ENCODE data around the gene CCL22.
"Not testable (repeated sequence)": the region's sequence is repeated elsewhere in the genome, so short reads cannot be mapped to it uniquely, and the experiment has no call there.

CCL22 gene

GRCh38 chr16:57341441-57342303, 16.9 kb upstream of the CCL22 start:
- Histone ChIP-seq H3K36me3 (ENCODE audit: control insufficient read depth, insufficient read depth, low read length) (no peaks in the 10 kb centered on the region), H3K27me3 (replicated peaks; ENCODE audit: control insufficient read depth, insufficient read depth, low read length) (no peaks in the 10 kb centered on the region), H3K4me3 (replicated peaks; ENCODE audit: low read depth, low read length) (no peak overlapping the region)
- TF ChIP-seq, protein P1, sequence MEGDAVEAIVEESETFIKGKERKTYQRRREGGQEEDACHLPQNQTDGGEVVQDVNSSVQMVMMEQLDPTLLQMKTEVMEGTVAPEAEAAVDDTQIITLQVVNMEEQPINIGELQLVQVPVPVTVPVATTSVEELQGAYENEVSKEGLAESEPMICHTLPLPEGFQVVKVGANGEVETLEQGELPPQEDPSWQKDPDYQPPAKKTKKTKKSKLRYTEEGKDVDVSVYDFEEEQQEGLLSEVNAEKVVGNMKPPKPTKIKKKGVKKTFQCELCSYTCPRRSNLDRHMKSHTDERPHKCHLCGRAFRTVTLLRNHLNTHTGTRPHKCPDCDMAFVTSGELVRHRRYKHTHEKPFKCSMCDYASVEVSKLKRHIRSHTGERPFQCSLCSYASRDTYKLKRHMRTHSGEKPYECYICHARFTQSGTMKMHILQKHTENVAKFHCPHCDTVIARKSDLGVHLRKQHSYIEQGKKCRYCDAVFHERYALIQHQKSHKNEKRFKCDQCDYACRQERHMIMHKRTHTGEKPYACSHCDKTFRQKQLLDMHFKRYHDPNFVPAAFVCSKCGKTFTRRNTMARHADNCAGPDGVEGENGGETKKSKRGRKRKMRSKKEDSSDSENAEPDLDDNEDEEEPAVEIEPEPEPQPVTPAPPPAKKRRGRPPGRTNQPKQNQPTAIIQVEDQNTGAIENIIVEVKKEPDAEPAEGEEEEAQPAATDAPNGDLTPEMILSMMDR (IDR thresholded peaks at IDR 0.05; ENCODE audit: insufficient read depth, low read length, poor library complexity, severe bottlenecking), result no peak
- DNase-seq (ENCODE audit: extremely low read depth, insufficient read length), result no peak

GRCh38 chr16:57342606-57343005, 16.0 kb upstream of the CCL22 start:
- H3K4me3 ChIP-seq (replicated peaks; ENCODE audit: low read depth, low read length); DNase-seq (ENCODE audit: extremely low read depth, insufficient read length); H3K27me3 ChIP-seq (replicated peaks; ENCODE audit: control insufficient read depth, insufficient read depth, low read length); H3K36me3 ChIP-seq (ENCODE audit: control insufficient read depth, insufficient read depth, low read length): not testable (repeated sequence)

DNA sequence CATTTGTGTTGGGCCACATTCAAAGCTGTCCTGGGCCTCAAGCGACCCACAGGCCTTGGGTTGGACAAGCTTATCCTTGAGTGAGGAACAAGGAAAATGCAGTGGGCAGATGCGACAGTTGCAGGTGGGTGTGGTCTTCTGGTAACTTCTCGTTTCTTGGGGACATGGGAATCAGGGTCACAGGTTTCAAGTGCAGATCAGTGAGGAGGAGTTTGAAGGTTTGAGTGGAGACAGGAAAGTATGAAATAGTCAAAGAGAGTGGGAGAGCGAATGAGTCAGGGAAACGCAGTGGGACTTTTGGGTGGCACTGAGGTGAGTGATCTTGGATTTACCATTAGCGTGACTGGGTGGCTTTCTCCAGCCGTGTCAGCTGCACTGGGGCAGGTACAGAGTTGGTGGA, 15.4 kb upstream of the CCL22 start:
- TF ChIP-seq, protein P1 (IDR thresholded peaks at IDR 0.05; ENCODE audit: insufficient read depth, low read length, poor library complexity, severe bottlenecking), result no peak
- no peak overlapping the region for H3K4me3 ChIP-seq (replicated peaks; ENCODE audit: low read depth, low read length)
- H3K36me3 ChIP-seq (ENCODE audit: control insufficient read depth, insufficient read depth, low read length), result no peaks in the 10 kb centered on the region
- H3K27me3 ChIP-seq (replicated peaks; ENCODE audit: control insufficient read depth, insufficient read depth, low read length), result no peaks in the 10 kb centered on the region
- DNase-seq (ENCODE audit: extremely low read depth, insufficient read length), result no peak

- H3K4me3 ChIP-seq (replicated peaks; ENCODE audit: low read depth, low read length); DNase-seq (ENCODE audit: extremely low read depth, insufficient read length); H3K36me3 ChIP-seq (ENCODE audit: control insufficient read depth, insufficient read depth, low read length); H3K27me3 ChIP-seq (replicated peaks; ENCODE audit: control insufficient read depth, insufficient read depth, low read length): not testable (repeated sequence)
Measured at GRCh38 chr16:57344094-57344493, 14.5 kb upstream of the CCL22 start.

DNA sequence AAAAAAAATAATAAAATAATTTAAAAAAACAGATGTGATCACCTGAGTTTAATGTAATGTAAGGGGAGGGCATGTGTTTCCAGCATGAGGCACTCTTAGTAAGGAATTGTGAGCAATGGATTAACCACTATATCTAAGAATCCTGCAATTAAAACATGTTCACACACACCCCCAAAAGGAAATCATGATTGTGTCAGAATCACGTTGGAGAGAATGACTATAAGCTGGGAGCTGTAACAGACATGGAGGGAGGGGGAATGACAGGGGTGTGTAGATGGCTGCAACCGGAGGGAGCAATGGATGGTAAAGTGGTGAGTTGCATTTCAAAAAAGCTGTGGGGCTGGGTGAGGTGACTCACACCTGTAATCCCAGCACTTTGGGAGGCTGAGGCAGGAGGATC, 13.6 kb upstream of the CCL22 start:
- TF ChIP-seq, protein P1 (IDR thresholded peaks at IDR 0.05; ENCODE audit: insufficient read depth, low read length, poor library complexity, severe bottlenecking), result no peak
- H3K4me3 ChIP-seq (replicated peaks; ENCODE audit: low read depth, low read length), result no peak overlapping the region

DNA sequence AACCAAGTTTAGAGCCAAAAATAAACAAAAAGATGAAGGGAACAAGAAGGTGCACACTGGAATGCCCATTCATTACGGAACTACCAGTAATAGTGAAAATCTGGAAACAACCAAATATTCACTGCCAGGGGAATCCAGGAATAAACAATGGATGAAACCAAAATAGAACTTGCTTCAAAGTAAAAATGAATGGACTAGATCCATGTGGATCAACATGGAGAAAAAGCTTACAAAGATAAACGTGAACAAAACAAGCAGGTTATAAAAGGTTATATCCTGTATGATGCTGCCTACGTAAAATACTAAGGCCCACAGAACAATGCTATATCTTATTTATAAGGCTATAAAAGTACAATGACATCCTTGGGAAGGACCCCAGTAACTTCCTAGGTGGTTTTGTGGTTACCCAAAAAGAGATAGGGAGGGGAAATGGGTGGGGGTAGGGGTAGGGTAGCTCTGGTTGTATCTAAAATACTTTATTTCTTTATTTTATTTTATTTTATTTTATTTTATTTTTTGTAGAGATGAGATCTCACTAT, 12.8 kb upstream of the CCL22 start:
- TF ChIP-seq, protein P1 (IDR thresholded peaks at IDR 0.05; ENCODE audit: insufficient read depth, low read length, poor library complexity, severe bottlenecking), result no peak
- no peak for DNase-seq (ENCODE audit: extremely low read depth, insufficient read length)
- no peak overlapping the region for H3K4me3 ChIP-seq (replicated peaks; ENCODE audit: low read depth, low read length)
- H3K27me3 ChIP-seq (replicated peaks; ENCODE audit: control insufficient read depth, insufficient read depth, low read length), result no peaks in the 10 kb centered on the region
- H3K36me3 ChIP-seq (ENCODE audit: control insufficient read depth, insufficient read depth, low read length), result no peaks in the 10 kb centered on the region

More for the DNA sequence above, 13.6 kb upstream of the CCL22 start:
- H3K36me3 ChIP-seq (ENCODE audit: control insufficient read depth, insufficient read depth, low read length), result no peaks in the 10 kb centered on the region
- no peak for DNase-seq (ENCODE audit: extremely low read depth, insufficient read length)
- H3K27me3 ChIP-seq (replicated peaks; ENCODE audit: control insufficient read depth, insufficient read depth, low read length), result no peaks in the 10 kb centered on the region
